Measurements from ENCODE around the gene MYO3B.
"Not testable (repeated sequence)": the region's sequence is repeated elsewhere in the genome, so short reads cannot be mapped to it uniquely, and the experiment has no call there.

MYO3B gene

DNA sequence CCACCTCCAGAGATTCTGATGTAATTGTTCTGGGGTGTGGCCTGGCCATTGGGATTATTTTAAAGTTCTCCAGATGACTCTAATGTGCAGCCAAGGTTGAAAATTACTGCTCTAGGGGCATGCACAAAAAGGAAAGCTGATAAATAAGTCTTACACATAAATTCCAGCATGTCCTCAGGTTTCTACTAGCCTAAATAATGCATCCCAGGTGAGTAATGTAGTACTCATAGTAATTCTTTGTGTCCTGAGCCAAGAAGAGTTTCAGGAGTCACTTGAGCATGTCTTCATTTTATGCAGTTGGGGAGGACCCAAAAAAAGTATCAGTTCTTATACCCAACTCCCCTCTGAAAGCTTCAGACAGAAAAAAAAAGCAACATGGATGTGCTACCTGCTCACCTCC is 407.1 kb downstream of the MYO3B start:
- in situ Hi-C loops (cut with MboI; ENCODE audit: low pct_unique_long_range_greater_than_20kb, low sequenced_read_pairs), result no loop called here
- DNase-seq, result no peak

DNA sequence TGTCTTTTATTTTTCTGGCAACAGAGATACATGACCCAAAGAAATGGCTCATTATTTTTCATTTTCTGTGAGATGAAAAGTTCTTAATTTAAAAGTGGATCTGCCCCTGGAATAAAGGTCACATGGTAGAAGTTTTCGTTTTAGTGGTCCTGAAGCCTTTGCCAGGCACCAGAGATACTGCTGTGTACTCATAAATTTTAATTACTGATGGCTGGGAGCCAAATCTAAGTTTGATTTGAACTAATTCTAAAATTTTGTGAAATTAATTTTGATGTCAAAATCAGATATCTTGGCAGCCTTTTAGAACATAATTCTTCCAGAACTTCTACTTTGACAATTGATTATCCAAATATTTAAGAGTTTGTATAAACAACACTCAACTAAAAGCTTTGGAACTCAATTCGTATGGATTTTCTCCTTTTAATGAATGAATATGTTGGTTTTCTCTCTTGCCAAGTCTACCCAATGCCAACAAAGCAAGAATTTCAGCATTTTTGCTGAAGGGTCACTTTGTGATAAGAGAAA is 408.7 kb downstream of the MYO3B start:
- in situ Hi-C loops (cut with MboI; ENCODE audit: low pct_unique_long_range_greater_than_20kb, low sequenced_read_pairs), result no loop called here
- DNase-seq, result no peak

DNA sequence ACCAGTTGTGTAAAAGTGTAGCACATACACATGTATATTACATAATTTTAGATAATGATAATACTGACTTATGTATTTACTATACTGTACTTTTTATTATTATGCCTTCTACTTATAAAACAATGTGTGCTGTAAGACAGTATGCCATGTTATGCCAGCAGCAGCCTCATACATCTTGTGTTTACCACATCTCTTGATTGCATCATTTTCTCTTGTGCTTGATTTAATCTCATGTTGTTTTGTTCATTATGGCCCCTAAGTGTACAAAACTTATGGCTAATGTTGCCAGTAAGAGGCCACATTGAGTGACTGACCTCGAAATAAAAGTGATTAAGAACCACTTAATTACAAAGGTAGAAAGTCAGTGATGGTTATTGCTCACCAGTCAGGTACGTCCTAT is 409.2 kb downstream of the MYO3B start:
- in situ Hi-C loops (cut with MboI; ENCODE audit: low pct_unique_long_range_greater_than_20kb, low sequenced_read_pairs), result no loop called here
- no peak for DNase-seq

DNA sequence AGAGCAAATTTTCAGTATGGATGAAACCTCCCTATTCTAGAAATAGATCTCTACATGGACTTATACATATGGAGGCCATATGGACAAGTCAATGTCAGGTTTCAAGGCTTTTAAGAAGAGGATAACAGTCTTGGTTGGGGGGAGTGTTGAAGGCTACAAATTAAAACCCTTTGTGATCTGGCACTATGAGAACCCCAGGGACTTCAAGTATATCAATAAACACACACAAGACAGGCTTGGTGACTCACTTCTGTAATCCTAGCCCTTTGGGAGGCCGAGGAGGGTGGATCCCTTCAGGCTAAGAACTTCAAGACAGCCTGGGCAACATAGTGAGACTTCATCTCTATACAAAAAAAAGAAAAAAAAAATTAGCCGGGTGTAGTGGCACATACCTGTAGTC is 410.0 kb downstream of the MYO3B start:
- in situ Hi-C loops (cut with MboI; ENCODE audit: low pct_unique_long_range_greater_than_20kb, low sequenced_read_pairs), result no loop called here
- no peak for DNase-seq

DNA sequence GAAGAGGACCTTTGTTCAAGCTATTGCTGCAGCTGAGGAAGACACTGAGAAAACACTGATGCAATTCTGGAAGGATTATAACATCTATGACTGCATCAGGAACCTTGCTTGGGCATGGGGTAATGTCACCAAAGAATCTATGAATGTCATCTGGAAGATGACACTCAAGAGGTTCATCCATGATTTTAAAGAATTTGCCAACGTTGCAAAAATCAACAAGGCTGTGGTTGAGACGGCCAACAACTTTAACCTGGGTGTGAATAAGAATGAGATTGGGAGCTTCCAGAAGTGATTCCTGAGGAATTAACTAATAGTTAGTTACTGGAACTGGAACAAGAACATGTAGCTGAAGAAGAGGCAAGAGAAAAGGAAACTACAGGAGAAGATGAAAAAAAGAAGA is 410.8 kb downstream of the MYO3B start:
- no peak for DNase-seq
- in situ Hi-C loops (cut with MboI; ENCODE audit: low pct_unique_long_range_greater_than_20kb, low sequenced_read_pairs), result no loop called here

DNA sequence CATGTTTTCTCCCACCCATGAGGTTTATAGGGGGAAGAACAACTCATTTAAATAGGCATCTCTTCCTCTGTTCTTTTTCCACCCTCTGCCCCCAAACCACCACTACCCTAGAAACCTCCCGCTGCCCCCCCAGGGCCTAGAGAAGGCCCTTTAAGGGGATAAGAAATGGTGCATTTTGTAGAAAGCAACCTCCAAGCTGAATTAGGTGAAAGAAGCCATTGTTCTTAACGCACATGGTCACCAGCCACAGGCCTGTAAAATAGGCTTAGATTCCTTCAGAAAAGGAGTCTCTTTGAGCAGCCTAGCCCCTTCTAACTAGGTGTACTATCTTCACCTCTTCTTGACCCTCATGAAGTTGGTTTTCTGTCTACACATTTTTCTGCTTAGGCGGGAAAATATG is 418.6 kb downstream of the MYO3B start:
- no peak for DNase-seq
- in situ Hi-C loops (cut with MboI; ENCODE audit: low pct_unique_long_range_greater_than_20kb, low sequenced_read_pairs), result no loop called here

DNA sequence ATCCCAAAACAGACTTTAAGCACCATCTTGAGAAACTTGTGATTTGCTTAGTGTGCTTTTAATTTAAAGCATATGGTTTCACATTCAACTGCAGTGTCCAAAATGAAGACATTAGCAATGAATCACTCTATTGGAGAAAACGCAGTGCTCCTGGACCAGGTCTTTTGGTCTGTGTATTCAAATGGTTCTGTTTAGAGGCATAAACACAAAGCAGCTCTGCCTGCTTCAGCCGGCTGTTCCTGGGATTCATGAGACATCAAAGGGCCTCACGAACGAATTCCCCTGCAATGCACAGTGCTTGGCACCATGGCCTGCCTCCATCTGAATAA is 420.1 kb downstream of the MYO3B start:
- DNase-seq, result no peak
- in situ Hi-C loops (cut with MboI; ENCODE audit: low pct_unique_long_range_greater_than_20kb, low sequenced_read_pairs), result no loop called here

DNA sequence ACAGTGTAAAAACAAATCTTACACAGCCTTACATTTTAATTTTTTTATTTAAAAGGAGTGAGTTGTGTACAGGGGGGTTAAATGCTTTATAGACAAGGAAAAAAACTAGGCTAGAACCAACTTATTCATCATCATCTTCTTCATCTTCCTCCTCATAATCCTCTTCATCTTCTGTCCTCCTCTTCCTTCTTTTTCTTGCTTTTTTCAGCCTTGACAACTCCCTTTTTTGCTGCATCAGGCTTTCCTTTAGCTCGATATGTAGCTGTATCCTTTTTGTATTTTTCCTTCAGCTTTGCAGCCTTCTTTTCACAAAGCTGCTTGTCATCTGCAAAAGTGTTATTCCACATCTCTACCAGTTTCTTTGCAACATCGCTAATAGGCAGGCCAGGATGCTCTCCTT is 423.5 kb downstream of the MYO3B start:
- DNase-seq, result no peak
- in situ Hi-C loops (cut with MboI; ENCODE audit: low pct_unique_long_range_greater_than_20kb, low sequenced_read_pairs), result no loop called here

DNA sequence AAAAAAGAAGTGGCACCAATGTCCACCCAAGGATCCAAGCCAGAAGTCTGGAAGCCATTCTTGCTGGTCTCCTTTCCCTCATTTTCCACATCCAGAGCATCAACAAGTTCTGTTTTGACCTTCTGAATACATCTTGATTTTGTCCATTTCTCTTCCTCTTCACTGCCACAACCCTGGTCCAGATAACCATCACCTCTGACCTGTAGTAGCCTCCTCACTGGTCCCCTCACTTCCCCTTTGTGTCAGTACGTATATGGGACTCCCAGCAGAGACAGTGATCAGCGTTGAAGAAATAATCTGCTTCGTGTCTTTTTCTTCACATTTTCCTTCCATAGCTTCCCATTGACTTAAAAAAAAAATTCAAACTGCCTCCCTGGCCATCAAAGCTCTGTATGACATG is 427.9 kb downstream of the MYO3B start:
- in situ Hi-C loops (cut with MboI; ENCODE audit: low pct_unique_long_range_greater_than_20kb, low sequenced_read_pairs), result no loop called here
- no peak for DNase-seq

DNA sequence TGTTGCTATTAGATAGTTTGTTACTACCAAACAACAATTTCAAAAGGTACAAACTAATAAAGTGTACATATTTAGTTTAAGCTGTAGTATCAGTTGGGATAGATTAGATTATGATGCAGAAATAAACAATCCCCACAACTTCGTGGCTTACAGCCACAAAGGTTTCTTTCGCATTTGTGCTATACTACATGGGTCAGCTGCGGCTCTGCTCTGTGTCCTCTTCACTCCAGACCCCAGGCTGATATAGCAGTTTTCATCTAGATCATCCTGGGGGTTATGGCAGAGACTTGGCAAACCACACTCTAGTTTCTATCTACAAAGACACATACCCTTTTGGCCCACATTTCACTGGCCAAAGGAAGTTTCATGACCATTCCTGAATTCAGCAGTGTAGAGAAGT is 429.2 kb downstream of the MYO3B start:
- in situ Hi-C loops (cut with MboI; ENCODE audit: low pct_unique_long_range_greater_than_20kb, low sequenced_read_pairs), result no loop called here
- DNase-seq, result no peak

DNA sequence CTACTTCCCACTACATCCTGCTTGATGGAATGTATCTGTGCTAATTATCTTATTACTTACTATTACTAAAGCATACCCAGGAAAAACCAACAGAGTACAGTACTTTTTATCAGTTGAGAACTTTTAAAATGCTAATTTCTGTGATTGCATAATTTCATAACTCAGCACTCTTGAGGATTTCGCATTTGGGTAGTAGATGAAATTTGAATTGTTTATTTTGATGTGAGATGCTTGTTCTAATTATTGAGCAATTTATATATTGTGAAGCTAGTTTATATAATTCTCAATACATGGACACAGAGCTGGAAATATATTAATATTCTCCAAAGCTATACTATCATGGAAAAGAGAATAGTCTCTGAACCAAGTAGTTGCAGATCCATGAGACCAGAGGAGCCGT is 432.7 kb downstream of the MYO3B start:
- in situ Hi-C loops (cut with MboI; ENCODE audit: low pct_unique_long_range_greater_than_20kb, low sequenced_read_pairs), result no loop called here

DNA sequence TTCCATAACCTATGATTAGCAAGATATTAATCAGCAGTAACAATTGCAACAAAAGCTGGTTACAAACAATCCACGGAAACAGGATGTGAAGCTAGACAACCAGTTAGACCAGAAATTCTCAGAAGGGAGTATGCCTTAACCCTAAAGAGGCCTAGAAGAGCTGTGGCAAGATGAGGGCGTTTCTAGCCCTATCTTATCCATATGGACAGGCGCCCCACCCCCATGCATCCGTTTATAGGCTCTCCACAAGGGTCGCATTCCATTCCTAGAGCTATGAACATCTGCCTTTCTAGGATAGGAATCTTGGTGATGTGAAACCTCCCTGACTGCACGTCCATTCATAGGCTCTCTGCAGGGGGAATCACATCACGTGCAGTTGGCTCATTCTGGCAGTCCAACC is 441.0 kb downstream of the MYO3B start:
- in situ Hi-C loops (cut with MboI; ENCODE audit: low pct_unique_long_range_greater_than_20kb, low sequenced_read_pairs); DNase-seq: not testable (repeated sequence)

More for the DNA sequence above, 432.7 kb downstream of the MYO3B start:
- DNase-seq, result no peak

DNA sequence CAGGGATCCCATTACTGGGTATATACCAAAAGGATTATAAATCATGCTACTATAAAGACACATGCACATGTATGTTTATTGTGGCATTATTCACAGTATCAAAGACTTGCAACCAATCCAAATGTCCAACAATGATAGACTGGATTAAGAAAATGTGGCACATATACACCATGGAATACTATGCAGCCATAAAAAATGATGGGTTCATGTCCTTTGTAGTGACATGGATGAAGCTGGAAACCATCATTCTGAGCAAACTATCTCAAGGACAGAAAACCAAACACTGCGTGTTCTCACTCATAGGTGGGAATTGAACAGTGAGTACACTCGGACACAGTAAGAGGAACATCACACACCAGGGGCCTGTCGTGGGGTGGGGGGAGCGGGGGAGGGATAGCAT is 457.1 kb downstream of the MYO3B start:
- in situ Hi-C loops (cut with MboI; ENCODE audit: low pct_unique_long_range_greater_than_20kb, low sequenced_read_pairs); DNase-seq: not testable (repeated sequence)

DNA sequence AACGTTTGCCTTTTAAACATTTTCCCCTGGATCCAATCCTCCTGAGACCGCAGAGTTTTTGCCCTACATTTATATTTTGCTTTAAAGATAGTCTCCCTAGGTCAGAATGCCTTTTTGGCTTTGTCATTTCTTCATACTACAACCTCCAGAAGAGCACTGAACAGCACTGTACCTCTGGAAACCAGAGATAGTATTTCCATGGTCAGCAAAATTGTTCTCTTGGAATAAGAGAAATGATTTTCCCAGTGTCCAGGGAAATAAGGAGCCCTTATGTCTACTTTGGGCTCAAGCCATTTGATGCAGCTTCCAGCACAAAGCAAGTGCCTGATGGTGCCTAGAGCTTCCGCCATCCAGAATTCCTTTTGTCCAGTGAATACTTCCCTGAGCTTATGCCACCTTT is 461.7 kb downstream of the MYO3B start:
- no peak for DNase-seq
- in situ Hi-C loops (cut with MboI; ENCODE audit: low pct_unique_long_range_greater_than_20kb, low sequenced_read_pairs), result no loop called here

DNA sequence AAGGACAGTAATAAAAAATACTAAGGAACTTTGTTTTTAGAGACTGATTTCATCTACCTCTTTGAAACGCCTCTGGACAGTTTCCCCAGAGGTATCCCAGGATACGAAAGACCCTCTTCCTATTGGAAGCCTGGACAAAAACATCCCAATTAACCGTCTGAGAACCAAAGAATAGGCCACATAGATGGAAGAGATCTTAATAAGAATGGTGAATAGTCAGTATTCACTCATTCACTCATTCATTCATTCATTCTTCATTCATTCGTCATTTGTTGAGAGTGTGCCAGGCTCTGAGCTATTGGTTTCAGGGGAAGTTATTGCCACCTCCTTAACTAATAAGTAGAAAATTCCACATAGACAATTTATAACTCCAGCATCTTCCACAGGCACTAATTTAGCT is 464.0 kb downstream of the MYO3B start:
- DNase-seq, result no peak
- in situ Hi-C loops (cut with MboI; ENCODE audit: low pct_unique_long_range_greater_than_20kb, low sequenced_read_pairs), result no loop called here

DNA sequence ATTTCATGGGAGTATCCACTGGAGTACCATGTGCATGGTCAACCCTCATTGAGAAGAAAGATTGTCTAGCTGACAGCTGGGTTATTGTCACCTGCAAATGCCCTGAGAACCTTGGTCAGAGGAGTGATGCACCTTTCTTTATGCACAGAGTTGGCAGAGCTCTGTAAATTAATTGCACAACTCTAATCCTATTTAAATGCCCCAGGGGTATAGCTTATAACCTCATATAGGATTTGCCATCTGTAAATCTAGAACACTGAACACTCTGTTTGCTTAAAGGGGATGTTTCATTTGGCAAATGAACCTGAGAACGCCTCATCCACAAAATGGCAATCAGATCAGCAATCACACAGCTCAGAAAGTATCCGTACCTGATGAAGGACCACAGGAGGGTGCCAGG is 465.4 kb downstream of the MYO3B start:
- in situ Hi-C loops (cut with MboI; ENCODE audit: low pct_unique_long_range_greater_than_20kb, low sequenced_read_pairs), result no loop called here
- DNase-seq, result no peak

DNA sequence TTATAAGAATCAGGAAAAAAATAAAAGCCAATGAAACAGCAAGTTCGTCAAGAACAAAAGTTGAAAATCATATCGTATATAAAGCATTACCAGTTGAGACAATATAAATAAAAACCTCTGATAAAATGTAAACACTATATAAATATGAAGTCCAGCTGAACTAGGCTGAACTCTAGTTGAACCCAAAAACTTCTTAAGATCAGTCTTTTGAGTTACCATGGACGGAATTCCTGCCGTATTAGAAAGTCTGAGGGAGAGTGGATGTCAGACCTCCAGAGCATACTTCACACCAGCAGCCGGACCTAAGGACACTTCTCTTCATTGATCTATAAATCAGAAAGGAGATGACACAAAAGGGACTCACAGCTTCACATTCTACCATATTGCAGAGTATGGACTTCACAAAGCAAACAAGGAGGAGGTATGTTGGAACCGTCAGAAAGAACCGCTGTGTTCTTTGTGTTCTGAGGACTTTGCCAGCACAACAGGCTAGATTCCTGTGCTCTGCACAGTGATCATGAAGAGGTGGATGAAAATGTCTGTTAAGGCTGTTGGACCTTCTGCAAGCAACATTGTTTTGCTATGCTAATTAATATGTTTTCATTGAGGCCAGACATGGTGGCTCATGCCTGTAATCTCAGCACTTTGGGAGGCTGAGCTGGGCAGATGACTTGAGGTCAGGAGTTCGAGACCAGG is 469.9 kb downstream of the MYO3B start:
- in situ Hi-C loops (cut with MboI; ENCODE audit: low pct_unique_long_range_greater_than_20kb, low sequenced_read_pairs), result no loop called here
- no peak for DNase-seq

DNA sequence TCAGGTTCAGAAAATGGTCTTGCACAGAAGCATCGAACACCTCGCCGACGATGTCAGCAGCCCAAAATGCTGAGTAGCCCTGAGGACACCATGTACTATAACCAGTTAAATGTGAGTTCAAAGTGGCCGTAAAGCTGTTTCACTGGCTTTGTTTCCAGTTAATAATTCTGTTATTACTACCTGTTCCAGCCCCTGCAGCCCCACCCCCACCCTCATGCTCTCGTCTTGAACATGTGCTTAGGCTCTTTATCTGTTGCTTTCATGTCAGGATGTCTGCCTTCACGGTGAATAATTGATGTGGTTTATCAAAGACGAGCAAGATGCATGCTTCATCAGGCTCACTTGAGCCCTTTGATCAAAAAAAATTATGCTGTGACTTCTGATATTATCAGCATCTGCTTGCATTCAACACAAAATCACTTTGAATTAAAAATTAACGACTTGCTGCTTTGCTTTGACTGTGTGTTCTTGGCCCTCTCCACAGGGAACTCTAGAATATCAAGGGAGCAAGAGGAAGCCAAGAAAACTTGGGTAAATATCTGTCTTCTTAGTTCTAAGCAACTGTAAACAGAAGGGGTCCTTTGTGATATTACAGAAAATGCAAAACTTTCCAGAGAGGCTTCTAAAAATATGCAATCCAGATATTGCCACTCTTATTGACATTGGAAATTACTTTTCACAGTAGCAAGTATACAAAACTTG is 473.8 kb downstream of the MYO3B start:
- in situ Hi-C loops (cut with MboI; ENCODE audit: low pct_unique_long_range_greater_than_20kb, low sequenced_read_pairs), result no loop called here

DNA sequence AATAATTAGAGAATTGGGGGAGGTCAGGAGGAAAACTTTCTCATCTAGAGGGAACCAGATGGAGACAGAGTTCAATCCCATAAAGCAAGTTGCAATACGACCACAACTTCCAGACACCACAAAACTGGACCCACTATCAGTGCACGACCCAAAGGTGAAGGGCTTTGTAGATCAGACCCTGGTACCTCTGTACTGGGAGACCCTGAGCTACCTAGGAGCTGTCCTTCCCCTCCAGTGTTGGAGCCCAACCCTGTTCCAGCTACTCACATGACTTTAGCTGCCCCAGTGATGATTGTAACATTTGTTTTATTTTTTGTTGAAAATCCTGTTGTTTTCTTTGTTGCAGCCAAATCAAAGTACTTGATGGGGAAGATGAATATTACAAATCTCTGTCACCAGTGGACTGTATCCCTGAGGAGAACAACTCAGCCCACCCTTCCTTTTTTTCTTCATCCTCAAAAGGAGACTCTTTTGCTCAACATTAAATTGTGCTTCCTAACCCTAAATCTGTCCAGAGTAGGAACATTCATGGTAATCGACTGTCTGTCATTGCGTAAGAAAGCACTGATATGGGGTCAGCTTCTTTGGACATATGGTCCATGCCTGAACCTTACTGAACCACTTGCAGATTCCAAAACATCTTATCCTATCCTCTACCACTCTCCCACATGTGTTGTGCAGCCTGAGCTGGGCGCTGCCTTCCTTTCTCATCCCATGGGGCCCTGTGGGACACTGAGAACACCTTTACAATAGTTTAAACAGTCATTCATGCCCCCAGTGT is 474.9 kb downstream of the MYO3B start:
- no peak for DNase-seq
- in situ Hi-C loops (cut with MboI; ENCODE audit: low pct_unique_long_range_greater_than_20kb, low sequenced_read_pairs), result no loop called here

More for the DNA sequence above, 473.8 kb downstream of the MYO3B start:
- no peak for DNase-seq

DNA sequence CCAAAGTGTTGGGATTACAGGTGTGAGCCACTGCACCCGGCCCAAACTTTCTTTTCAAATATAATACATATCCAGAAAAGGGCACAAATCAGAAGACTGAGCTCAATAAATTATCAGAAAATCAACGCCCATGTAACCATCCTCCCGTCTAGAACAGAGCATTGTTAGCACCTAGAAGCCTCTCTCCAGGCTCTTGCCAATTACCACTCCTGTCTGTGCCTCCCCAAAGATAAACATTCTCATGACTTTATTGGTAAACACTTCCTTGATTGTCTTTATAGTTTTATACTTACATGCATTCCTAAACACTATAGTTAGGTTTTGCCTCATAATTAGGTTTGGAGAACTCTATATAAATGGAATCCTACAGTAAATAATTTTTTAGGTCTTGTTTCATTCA is 478.7 kb downstream of the MYO3B start:
- in situ Hi-C loops (cut with MboI; ENCODE audit: low pct_unique_long_range_greater_than_20kb, low sequenced_read_pairs), result no loop called here

More for the DNA sequence above, 478.7 kb downstream of the MYO3B start:
- no peak for DNase-seq

All from KBM-7 (cell line).